PFSK-1 (cell line): ENCODE measurements around the gene SMG6.

Experiments used
- FOXP2 ChIP-seq: optimal IDR thresholded peaks from 2 replicates; pipeline ENCODE3; 2011; ENCODE audit warnings: borderline replicate concordance, control low read depth, inconsistent platforms; ENCODE audit not compliant: insufficient read depth; ENCODE audit errors: extremely low read length, extremely low read depth
- POLR2AphosphoS5 ChIP-seq: IDR thresholded peaks from 2 replicates; pipeline ENCODE4 v1.6.1; 2012; ENCODE audit warnings: low read depth, mild to moderate bottlenecking, control low read depth, low read length, moderate library complexity
- REST ChIP-seq, 2 experiments: IDR thresholded peaks; 2 replicates each; pipeline versions ENCODE4 v1.6.1 to v1.8.0; 2011 to 2012; ENCODE audit warnings: low read depth in 2 of 2, low read length in 2 of 2, control low read depth in 1 of 2, inconsistent platforms in 1 of 2, mild to moderate bottlenecking in 1 of 2, moderate library complexity in 1 of 2; ENCODE audit not compliant: insufficient read depth in 1 of 2
- SIN3A ChIP-seq: IDR thresholded peaks from 2 replicates; pipeline ENCODE4 v1.6.1; 2012; ENCODE audit warnings: mild to moderate bottlenecking, low read length, moderate library complexity, borderline replicate concordance; ENCODE audit not compliant: insufficient read depth
- TAF1 ChIP-seq: IDR thresholded peaks from 2 replicates; pipeline ENCODE4 v1.6.1; 2012; ENCODE audit warnings: low read length, control low read depth, borderline replicate concordance; ENCODE audit not compliant: insufficient read depth

The SMG6 gene

GRCh38 chr17:2155573-2155972, 148.0 kb downstream of the SMG6 start:
- no peak for TF ChIP-seq TAF1
- no peak for TF ChIP-seq POLR2AphosphoS5
- no peak for TF ChIP-seq REST (IDR thresholded peaks at IDR 0.05; ENCODE audit: insufficient read depth in 1 of 2, low read depth in 2 of 2, low read length in 2 of 2)
- no peak for TF ChIP-seq FOXP2
- no peak for TF ChIP-seq SIN3A

GRCh38 chr17:2151358-2152033, 152.1 kb downstream of the SMG6 start:
- TF ChIP-seq SIN3A: no peak
- TF ChIP-seq REST (IDR thresholded peaks at IDR 0.05; ENCODE audit: insufficient read depth in 1 of 2, low read depth in 2 of 2, low read length in 2 of 2): no peak
- TF ChIP-seq TAF1: no peak
- TF ChIP-seq POLR2AphosphoS5: no peak
- TF ChIP-seq FOXP2: no peak

GRCh38 chr17:2150806-2151205, 152.8 kb downstream of the SMG6 start:
- TF ChIP-seq FOXP2 (no peak), REST (IDR thresholded peaks at IDR 0.05; ENCODE audit: insufficient read depth in 1 of 2, low read depth in 2 of 2, low read length in 2 of 2) (no peak), TAF1 (no peak), POLR2AphosphoS5 (no peak), SIN3A (no peak)

GRCh38 chr17:2149934-2150333, 153.7 kb downstream of the SMG6 start:
- TF ChIP-seq TAF1 (no peak), SIN3A (no peak), REST (IDR thresholded peaks at IDR 0.05; ENCODE audit: insufficient read depth in 1 of 2, low read depth in 2 of 2, low read length in 2 of 2) (no peak)
